Epithelial cell of proximal tubule (primary cell): ENCODE measurements around the gene VLDLR. TPM values are rescaled to one million over a fixed set of nuclear protein-coding genes. Genes with fewer than 3 reads are reported as not detected.

ENCODE experiments used
- DNase-seq: peaks from one replicate; pipeline ENCODE4 v3.0.0-alpha.2; 2011; ENCODE audit warnings: low read depth
- H3K4me3 ChIP-seq: 2 replicates; pipeline ENCODE4 v1.5.1; 2011; ENCODE audit warnings: low read depth, mild to moderate bottlenecking, low read length
- CTCF ChIP-seq: conservative IDR thresholded peaks from 2 replicates; pipeline ENCODE4 v1.5.1; 2012; ENCODE audit warnings: low read depth, mild to moderate bottlenecking, low read length
- total RNA-seq: library from RNA; depleted of rRNA; stranded (reverse); fragments of >200 nt; gene quantifications from 2 replicates; pipeline ENCODE4 v1.2.3, GENCODE V29; 2015

The VLDLR gene
- total RNA-seq, 1 donor from 2014 or later = 16.4 TPM

- TF ChIP-seq CTCF = no peak
- no peak overlapping the region for H3K4me3 ChIP-seq
Measured at GRCh38 chr9:2630158-2630557, 8.6 kb downstream of the VLDLR start.

GRCh38 chr9:2631263-2631662, 9.7 kb downstream of the VLDLR start:
- no peak overlapping the region for H3K4me3 ChIP-seq
- TF ChIP-seq CTCF = no peak
- no peak for DNase-seq

More at GRCh38 chr9:2630158-2630557, 8.6 kb downstream of the VLDLR start:
- no peak for DNase-seq

GRCh38 chr9:2634153-2634552, 12.6 kb downstream of the VLDLR start:
- no peak overlapping the region for H3K4me3 ChIP-seq
- DNase-seq = no peak
- no peak for TF ChIP-seq CTCF

- H3K4me3 ChIP-seq = no peak overlapping the region
- DNase-seq = no peak
- TF ChIP-seq CTCF = no peak
Measured at GRCh38 chr9:2634818-2635217, 13.2 kb downstream of the VLDLR start.

- TF ChIP-seq CTCF = no peak
- H3K4me3 ChIP-seq = no peak overlapping the region
- no peak for DNase-seq
Measured at GRCh38 chr9:2635922-2636321, 14.3 kb downstream of the VLDLR start.

- DNase-seq = no peak
- H3K4me3 ChIP-seq = no peak overlapping the region
- TF ChIP-seq CTCF = no peak
Measured at GRCh38 chr9:2637390-2637789, 15.8 kb downstream of the VLDLR start.

- H3K4me3 ChIP-seq = no peak overlapping the region
- TF ChIP-seq CTCF = no peak
- no peak for DNase-seq
Measured at GRCh38 chr9:2638871-2639673, 17.5 kb downstream of the VLDLR start.
